GM12865 (cell line): ENCODE data around the gene SNAPC3.

ENCODE experiments used
- DNase-seq: peaks from one replicate; pipeline ENCODE4 v3.0.0; 2010; ENCODE audit warnings: low read depth
- H3K4me3 ChIP-seq: 2 replicates; pipeline ENCODE4 v1.5.1; 2011; ENCODE audit warnings: mild to moderate bottlenecking, low read depth, low read length, control low read depth
- TF ChIP-seq, protein P1 (sequence below): IDR thresholded peaks from 2 replicates; pipeline ENCODE4 v1.5.1; 2011; ENCODE audit warnings: low read length, control low read depth, low read depth, inconsistent platforms; ENCODE audit not compliant: insufficient read depth; ENCODE audit errors: missing control alignments

Gene SNAPC3

DNA sequence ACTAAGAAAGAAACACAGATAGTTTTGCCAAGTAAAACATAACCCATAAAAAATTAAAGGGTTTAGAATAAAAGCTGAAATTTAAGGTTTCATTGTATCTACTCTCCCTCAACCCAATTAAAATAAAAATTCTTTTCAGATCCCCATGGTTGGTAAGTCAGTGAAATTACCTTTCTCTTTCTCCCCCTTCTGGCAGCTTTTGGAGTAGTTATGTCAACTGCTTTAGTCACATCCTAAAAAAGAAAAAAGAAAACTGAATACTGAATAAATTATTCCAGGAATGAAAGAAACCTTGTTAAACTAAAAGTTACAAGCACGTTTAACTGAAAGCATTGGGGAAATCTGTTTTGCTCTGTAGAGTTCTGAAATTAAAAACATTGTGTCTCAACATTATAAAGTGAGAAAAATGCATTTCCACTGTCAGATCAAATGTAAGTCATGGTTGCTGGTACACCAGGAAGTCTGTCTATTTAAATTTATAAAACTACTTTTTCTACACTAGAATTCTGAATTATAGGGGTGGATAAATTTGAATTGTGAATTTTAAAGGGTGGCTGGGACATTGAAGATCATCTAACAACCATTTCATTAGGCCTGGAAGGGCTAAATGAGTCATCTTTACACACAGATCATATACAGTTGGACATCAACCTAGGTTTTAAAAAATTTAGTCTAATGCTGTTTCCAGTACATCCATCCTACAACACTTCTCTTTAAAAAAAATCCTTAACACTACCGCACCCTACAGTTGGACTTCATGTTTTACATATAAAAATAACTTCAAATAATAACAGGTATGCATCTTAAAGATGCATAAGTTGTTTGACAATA, 63.4 kb downstream of the SNAPC3 start:
- TF ChIP-seq, protein P1, sequence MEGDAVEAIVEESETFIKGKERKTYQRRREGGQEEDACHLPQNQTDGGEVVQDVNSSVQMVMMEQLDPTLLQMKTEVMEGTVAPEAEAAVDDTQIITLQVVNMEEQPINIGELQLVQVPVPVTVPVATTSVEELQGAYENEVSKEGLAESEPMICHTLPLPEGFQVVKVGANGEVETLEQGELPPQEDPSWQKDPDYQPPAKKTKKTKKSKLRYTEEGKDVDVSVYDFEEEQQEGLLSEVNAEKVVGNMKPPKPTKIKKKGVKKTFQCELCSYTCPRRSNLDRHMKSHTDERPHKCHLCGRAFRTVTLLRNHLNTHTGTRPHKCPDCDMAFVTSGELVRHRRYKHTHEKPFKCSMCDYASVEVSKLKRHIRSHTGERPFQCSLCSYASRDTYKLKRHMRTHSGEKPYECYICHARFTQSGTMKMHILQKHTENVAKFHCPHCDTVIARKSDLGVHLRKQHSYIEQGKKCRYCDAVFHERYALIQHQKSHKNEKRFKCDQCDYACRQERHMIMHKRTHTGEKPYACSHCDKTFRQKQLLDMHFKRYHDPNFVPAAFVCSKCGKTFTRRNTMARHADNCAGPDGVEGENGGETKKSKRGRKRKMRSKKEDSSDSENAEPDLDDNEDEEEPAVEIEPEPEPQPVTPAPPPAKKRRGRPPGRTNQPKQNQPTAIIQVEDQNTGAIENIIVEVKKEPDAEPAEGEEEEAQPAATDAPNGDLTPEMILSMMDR = peak; percentile 21
- H3K4me3 ChIP-seq = no peak overlapping the region
- peak; percentile 15 for DNase-seq

- DNase-seq = no peak
- no peak overlapping the region for H3K4me3 ChIP-seq
- TF ChIP-seq, protein P1 = no peak
These were observed 69.3 kb downstream of the SNAPC3 start for GRCh38 chr9:15491950-15492349.

DNA sequence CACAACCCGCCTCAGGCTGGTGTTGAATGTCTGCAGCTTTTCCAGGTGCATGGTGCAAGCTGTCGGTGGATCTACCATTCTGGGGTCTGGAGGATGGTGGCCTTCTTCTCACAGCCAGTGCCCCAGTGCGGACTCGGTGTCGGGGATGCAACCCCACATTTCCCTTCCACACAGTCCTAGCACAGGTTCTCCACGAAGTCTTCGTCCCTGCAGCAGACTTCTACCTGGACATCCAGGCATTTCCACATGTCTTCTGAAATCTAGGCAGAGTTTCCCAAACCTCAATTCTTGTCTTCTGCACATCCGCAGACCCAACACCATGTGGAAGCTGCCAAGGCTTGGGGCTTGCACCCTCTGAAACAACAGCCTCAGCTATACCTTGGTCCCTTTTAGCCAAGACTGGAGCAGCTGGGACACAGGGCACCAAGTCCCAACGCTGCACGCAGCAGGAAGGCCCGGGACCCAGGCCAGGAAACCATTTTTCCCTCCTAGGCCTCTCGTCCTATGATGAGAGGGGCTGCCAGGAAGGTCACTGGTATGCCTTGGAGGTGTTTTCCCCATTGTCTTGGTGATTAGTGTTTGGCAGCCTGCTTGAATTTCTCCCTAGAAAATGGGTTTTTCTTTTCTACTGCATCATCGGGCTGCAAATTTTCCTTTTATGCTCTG, 69.9 kb downstream of the SNAPC3 start:
- no peak overlapping the region for H3K4me3 ChIP-seq
- TF ChIP-seq, protein P1 = no peak
- DNase-seq = no peak

DNA sequence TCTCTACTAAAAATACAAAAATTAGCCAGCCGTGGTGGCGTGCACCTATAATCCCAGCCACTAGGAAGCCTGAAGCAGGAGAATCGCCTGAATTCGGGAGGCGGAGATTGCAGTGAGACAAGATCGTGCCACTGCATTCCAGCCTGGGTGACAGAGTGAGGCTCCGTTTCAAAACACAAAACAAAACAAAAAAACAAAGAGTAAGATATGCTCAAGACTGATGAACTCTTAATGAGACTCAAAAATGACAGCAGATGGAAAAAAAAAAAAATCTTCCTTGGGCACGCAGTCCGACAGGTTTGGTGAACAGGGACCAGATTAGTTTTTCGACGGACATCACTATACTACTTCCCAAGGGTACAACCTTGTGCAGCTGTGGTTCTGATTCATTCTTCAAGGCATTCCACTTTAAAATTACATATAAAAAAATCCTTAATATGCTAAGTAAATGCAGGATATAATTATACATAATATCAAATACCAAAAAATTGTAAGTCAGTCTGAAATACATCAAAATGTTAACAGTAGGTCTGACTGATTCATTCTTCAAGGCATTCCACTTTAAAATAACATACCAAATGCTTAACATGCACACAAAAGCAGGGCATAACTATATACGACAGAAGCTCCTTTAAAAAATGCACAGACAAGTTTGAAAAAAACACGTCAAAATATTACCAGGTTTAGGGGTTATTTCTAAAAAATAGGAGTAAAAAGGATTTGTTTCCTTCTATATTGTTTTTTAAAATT, 75.7 kb downstream of the SNAPC3 start:
- no peak overlapping the region for H3K4me3 ChIP-seq
- TF ChIP-seq, protein P1 = no peak
- no peak for DNase-seq

DNA sequence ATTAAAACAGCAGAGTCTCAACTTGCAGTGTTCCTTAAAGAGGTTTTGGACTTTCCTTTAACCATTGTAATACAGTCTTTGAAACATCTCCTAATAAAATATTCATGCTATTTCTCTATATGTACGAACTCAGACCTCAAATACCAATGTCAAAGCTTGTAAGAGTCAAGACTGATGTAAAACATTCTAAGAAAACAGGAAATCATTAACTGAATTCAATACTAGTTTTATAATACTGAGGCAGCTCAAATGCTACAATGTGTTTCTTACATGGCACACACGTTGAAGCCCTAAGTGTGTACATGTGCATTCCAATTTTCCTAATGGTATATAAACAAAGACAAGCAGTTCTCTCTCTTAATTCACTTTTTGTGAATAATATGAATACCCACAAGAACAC, 76.5 kb downstream of the SNAPC3 start:
- DNase-seq = no peak
- H3K4me3 ChIP-seq = no peak overlapping the region
- TF ChIP-seq, protein P1 = no peak

GRCh38 chr9:15501179-15501578, 78.5 kb downstream of the SNAPC3 start:
- no peak for DNase-seq
- TF ChIP-seq, protein P1 = no peak
- H3K4me3 ChIP-seq = no peak overlapping the region
